HG03432 (cell line): ENCODE measurements around the gene SH2D2A.
"Not testable (repeated sequence)": the region's sequence is repeated elsewhere in the genome, so short reads cannot be mapped to it uniquely, and the experiment has no call there.

Source experiments
- ATAC-seq: cut with Tn5 transposase; IDR thresholded peaks from one replicate; pipeline ENCODE4 v1.9.1; 2021; ENCODE audit warnings: mild to moderate bottlenecking, moderate library complexity; ENCODE audit not compliant: unreplicated experiment

SH2D2A gene

GRCh38 chr1:156775799-156776198, 40.8 kb downstream of the SH2D2A start:
- no peak for ATAC-seq

GRCh38 chr1:156773607-156774006, 43.0 kb downstream of the SH2D2A start:
- no peak for ATAC-seq

- ATAC-seq, result no peak
Observed at GRCh38 chr1:156772728-156773497, 43.7 kb downstream of the SH2D2A start.

GRCh38 chr1:156772222-156772621, 44.4 kb downstream of the SH2D2A start:
- ATAC-seq, result no peak

GRCh38 chr1:156768610-156769295, 47.9 kb downstream of the SH2D2A start:
- ATAC-seq, result no peak

- peak; percentile 7 for ATAC-seq
Observed at GRCh38 chr1:156767879-156768604, 48.6 kb downstream of the SH2D2A start.

GRCh38 chr1:156767101-156767878, 49.4 kb downstream of the SH2D2A start, which contains the start of gene PRCC:
Gene PRCC (plus strand): TSS chr1:156767535. CDS start chr1:156767772, 237 bp downstream.
- peak; percentile 93 for ATAC-seq

- ATAC-seq, result peak; percentile 20
Observed at GRCh38 chr1:156766298-156767100, 50.1 kb downstream of the SH2D2A start.

GRCh38 chr1:156765666-156766065, 51.0 kb downstream of the SH2D2A start:
- ATAC-seq, result no peak

GRCh38 chr1:156765136-156765535, 51.5 kb downstream of the SH2D2A start:
- not testable (repeated sequence) for ATAC-seq

GRCh38 chr1:156760796-156761104, 55.9 kb downstream of the SH2D2A start:
- no peak for ATAC-seq

- ATAC-seq, result no peak
Observed at GRCh38 chr1:156760092-156760795, 56.4 kb downstream of the SH2D2A start.

GRCh38 chr1:156757572-156758253, 58.9 kb downstream of the SH2D2A start:
- ATAC-seq, result not testable (repeated sequence)

- no peak for ATAC-seq
Observed at GRCh38 chr1:156756355-156756754, 60.3 kb downstream of the SH2D2A start.
